GM12891 (cell line): Measurements from ENCODE around the gene NPAS2.

Experiments
- POLR2A ChIP-seq: IDR thresholded peaks from 2 replicates; pipeline ENCODE4 v1.6.1; 2011; ENCODE audit warnings: low read depth, low read length, control low read depth
- POLR2AphosphoS5 ChIP-seq: IDR thresholded peaks from 2 replicates; pipeline ENCODE4 v1.6.1; 2011; ENCODE audit warnings: low read depth, low read length, control low read depth
- SPI1 ChIP-seq: IDR thresholded peaks from 2 replicates; pipeline ENCODE4 v1.6.1; 2011; ENCODE audit warnings: low read depth, low read length, control low read depth

DNA sequence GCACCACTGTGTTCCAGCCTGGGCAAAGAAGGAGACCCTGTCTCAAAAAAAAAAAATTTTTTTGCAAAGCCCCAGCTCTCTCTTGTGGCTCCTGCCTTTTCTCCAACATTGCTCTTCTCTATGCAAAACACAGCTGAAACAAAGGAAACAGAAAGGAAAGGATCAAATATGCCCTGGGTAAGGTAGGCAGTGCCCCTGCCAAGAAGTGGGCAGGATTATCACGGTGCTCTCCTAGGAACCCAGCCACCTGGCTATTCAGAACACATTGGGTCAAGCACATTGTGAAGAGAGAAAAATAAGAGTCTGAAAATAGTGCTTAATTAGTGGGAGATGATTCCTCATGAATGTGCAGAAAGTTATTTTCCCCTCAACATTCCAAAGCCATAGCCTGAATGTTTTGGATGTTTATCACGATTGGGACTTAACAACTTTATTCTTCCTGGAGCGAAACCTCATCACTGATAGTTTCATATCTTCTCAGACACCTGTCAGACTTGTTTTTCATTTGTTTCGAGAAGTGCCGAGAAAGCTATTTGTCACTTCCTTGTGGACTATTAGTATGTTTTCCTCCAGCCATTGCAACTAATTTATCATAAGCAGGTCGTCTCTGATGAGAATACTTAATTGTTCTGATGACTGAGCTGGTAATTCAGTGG, 139.4 kb downstream of the NPAS2 start:
- TF ChIP-seq SPI1: no peak
- no peak for TF ChIP-seq POLR2A
- no peak for TF ChIP-seq POLR2AphosphoS5
